GM10266 (cell line): Measurements from ENCODE around the gene SOWAHA.

Experiments
- DNase-seq: peaks from one replicate; pipeline ENCODE4 v3.0.0; 2012; ENCODE audit errors: extremely low spot score
- TF ChIP-seq, protein P1 (sequence below): IDR thresholded peaks from 2 replicates; pipeline ENCODE4 v1.5.1; 2012; ENCODE audit warnings: mild to moderate bottlenecking, low read depth; ENCODE audit not compliant: control insufficient read depth, insufficient read depth; ENCODE audit errors: missing control alignments

The SOWAHA gene

DNA sequence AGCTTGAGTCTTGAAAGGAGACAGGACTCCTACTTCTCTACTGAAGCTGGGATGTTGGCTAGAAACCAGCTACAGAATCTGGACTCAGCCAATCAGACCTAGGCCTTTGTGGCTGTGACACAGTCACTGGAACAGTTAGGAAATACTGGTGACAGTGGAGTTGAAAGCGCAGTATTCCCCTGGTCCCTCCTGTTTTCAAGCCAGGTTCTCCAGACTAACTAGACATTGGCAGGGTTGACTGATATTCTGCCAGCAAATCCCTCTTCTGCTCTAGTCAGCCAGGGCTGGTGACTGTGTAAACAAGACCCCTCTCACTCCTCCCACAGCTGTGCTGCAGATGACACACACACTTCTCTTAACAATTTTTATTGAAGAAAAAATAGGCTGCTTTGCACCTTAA is 8.7 kb downstream of the SOWAHA start:
- TF ChIP-seq, protein P1, sequence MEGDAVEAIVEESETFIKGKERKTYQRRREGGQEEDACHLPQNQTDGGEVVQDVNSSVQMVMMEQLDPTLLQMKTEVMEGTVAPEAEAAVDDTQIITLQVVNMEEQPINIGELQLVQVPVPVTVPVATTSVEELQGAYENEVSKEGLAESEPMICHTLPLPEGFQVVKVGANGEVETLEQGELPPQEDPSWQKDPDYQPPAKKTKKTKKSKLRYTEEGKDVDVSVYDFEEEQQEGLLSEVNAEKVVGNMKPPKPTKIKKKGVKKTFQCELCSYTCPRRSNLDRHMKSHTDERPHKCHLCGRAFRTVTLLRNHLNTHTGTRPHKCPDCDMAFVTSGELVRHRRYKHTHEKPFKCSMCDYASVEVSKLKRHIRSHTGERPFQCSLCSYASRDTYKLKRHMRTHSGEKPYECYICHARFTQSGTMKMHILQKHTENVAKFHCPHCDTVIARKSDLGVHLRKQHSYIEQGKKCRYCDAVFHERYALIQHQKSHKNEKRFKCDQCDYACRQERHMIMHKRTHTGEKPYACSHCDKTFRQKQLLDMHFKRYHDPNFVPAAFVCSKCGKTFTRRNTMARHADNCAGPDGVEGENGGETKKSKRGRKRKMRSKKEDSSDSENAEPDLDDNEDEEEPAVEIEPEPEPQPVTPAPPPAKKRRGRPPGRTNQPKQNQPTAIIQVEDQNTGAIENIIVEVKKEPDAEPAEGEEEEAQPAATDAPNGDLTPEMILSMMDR, result no peak
- DNase-seq, result no peak

DNA sequence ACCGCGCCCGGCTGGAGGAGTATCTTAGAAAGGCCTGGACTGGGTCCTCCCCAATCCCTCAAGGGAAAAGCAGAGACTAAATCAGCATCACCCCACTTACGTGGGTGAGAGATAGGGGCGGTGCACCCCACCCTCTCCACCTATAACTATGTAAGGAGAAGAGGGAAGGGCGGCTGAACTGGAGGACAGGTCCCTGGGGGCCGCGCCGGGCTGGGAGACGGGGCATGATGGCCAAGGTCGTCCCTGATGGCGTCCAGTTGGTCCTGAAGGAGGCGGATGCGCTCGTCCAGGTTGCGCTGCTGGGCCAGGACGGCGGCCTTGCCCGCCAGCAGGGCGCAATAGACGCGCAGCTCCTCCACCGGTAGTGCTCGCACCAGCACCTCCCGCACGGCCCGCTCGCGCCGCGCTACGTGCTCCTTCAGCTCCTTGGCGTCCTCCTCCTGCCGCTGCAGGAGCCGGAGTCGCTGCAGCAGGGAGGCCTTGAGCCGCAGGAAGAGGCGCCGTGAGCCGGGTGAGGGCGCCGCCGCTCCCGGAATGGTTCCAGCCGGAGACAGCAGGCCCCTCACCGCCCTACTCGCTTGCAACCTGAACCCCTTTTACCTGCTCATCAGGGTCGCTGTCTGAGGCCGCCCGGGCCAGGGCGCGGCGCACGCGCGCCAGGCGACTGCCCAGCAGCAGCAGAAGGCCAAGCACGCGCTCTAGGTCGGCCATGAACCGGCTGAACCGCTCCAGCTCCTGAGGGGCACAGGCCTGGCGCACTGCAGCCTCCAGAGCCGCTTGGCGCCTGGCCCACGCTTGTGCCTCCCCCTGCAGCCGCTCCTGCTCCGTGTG is 9.8 kb downstream of the SOWAHA start:
- TF ChIP-seq, protein P1, result peak; percentile 10
- DNase-seq, result peak; percentile 44

DNA sequence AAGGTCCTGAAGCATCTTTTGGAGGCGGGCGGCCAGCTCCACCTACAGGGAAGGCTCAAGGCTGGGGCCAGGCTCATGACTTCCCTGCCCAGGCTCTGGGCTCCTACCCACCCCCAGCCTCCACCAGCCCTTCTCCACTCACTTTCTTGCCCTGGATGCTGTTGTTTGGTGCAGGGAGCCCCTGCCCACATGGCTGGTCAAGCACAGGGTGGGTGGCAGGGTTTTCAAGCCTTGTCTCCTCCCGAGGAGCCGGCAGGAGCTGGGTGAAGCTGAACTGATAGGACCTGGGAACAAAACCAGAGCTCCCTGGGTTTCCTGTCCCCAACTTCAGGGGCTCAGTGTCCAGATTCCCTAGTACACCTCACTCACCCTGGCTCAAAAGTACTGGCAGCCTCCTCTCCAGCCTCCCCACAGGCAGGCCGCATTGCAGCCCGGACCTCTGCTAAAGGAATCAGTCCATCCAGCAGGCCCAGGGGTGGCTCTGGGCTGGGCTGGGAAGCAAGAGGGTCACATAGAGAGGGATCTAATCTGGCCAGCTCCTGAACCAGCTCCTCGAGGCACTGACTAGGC is 10.5 kb downstream of the SOWAHA start:
- TF ChIP-seq, protein P1, result peak; percentile 12

DNA sequence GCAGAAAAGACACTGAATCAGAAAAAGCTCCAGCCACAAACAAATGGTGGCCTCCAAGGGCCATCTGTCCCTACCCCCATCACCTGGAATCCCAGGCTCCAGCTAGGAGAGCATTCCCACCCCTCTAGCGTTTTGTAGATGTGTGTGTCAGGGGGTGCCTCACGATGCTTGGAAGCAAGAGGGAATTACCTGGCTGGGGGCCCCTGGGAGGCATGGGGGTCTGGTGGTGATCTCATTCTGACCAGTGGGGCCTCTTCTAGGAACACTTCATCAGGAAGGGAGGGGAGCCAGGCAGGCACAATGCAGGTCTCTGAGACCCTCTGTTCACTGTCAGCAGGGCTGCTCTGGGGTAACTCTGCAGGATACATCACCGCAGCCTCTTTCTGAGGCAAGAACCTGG is 11.3 kb downstream of the SOWAHA start:
- DNase-seq, result peak; percentile 37
- TF ChIP-seq, protein P1, result no peak

More for the DNA sequence above, 10.5 kb downstream of the SOWAHA start:
- no peak for DNase-seq

DNA sequence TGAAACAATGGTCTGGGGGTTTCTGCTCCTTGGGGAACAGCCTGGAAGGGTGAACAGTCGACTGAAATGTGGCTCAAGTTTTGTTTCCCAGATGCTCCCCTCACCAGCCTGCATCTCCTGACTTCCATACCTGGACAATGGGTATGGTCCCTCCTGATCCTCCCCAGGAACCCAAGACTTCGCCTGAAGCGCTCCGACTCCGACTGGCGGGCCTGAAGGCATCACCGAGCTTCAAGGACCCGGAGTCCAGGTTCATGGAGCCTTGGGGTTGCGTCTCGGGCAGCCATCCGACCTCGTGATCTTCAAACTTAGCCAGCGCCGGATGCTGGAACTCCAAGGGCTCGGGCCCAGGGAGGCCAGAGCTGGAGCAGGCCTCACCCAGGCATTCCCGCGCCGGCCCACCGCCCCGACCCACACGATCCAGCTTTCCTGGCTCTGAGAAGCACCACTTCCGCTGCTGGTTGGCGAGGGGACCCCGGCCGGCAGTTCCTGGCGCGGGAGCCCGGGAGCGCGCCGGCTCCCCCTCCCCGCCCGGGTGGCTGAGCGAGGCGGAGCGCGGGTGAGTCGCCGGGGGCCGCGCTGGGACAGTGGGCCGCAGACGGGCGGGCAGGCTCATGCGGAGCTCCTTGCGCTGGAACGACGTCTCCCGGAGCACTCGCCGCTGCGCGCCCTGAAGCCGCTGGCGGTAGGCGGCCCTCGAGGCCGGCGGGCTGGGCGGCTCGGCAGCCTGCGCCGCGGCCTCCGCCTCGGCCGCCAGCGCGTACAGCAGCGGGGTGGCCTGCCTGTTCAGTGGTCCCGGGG is 12.1 kb downstream of the SOWAHA start:
- TF ChIP-seq, protein P1, result no peak
- peak; percentile 71 for DNase-seq

DNA sequence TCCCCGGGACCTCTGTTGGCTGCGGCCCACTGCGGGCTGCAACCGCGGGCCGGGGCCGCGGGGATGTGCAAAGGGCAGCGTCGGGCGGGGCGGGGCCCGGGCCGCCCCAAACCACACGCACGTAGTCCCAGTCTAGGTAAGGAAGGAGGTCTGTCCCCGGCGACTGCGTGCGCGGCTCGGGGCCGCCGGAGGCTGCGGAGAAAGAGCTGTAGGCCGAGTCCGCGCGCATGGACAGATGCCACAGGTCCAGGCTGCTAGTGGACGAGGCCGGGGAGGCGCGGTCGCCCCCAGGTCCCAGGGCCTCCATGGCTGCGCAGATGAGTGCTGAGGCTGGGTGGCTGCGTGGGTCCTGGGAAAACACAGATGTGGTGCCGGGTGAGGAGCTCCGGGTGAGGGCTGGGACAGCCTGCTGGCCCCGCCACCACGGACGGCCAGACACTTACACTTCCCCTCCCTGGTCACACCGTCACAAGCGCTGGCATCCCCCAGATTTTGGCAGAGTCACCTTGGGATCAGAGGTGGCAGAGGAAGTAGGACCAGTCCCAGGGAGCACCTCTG is 12.8 kb downstream of the SOWAHA start:
- TF ChIP-seq, protein P1, result no peak

More for the DNA sequence above, 12.8 kb downstream of the SOWAHA start:
- DNase-seq, result peak; percentile 75
